Panc1 (cell line): ENCODE results near the gene FXYD3. TPM values are rescaled to one million over a fixed set of nuclear protein-coding genes. Genes with fewer than 3 reads are reported as not detected.

Source experiments
- ATAC-seq: fragments of 200-7000 bp; cut with Tn5 transposase; 2 replicates; pipeline ENCODE4 v1.9.1; 2020; ENCODE audit warnings: mild to moderate bottlenecking, moderate library complexity
- BruUV-seq: library from RNA; stranded (reverse); fragments of 400-500 nt; replicated peaks from 2 replicates; lab custom pipeline; 2021; lab: Mats Ljungman, UMichigan
- CTCF ChIA-PET: fragments of 300-600 bp; sonication (Branson Sonifier 250); formaldehyde crosslinking; loops from one replicate; lab custom pipeline; 2022; ENCODE audit warnings: antibody characterized with exemption; lab: Charles Lee
- POLR2A ChIA-PET: fragments of 300-600 bp; sonication (Branson Sonifier 250); formaldehyde crosslinking; loops from one replicate; lab custom pipeline; 2022; ENCODE audit warnings: antibody characterized with exemption; lab: Charles Lee
- DNase-seq: peaks from one replicate; pipeline ENCODE4 v3.0.0-alpha.2; 2010; ENCODE audit warnings: low read depth, low spot score
- H3K27ac ChIP-seq: 2 replicates; pipeline ENCODE4 v1.5.1; 2011; ENCODE audit warnings: mild to moderate bottlenecking, low read length, inconsistent platforms
- H3K27me3 ChIP-seq: fragments of 200-500 bp; sonication (Bioruptor generic); 2 replicates; pipeline ENCODE4 v1.6.0; 2014; ENCODE audit warnings: low read length, inconsistent platforms; ENCODE audit not compliant: control insufficient read depth, insufficient read depth
- H3K36me3 ChIP-seq: fragments of 200-500 bp; sonication (Bioruptor generic); 2 replicates; pipeline ENCODE4 v1.5.1; 2014; ENCODE audit warnings: inconsistent platforms, mild to moderate bottlenecking, low read length, moderate library complexity; ENCODE audit not compliant: control insufficient read depth, insufficient read depth
- H3K4me1 ChIP-seq: 2 replicates; pipeline ENCODE4 v1.5.1; 2011; ENCODE audit warnings: inconsistent platforms, mild to moderate bottlenecking, low read length, moderate library complexity; ENCODE audit not compliant: control insufficient read depth, insufficient read depth
- H3K4me3 ChIP-seq, 2 experiments: 2 replicates each; pipeline ENCODE4 v1.5.1; 2011 to 2012; ENCODE audit warnings: low read depth in 2 of 2, low read length in 2 of 2, mild to moderate bottlenecking in 2 of 2, inconsistent platforms in 1 of 2, moderate library complexity in 1 of 2
- H3K9me3 ChIP-seq: fragments of 200-500 bp; sonication (Bioruptor generic); 2 replicates; pipeline ENCODE4 v1.5.1; 2014; ENCODE audit warnings: low read depth, mild to moderate bottlenecking, inconsistent platforms, low read length, moderate library complexity; ENCODE audit not compliant: control insufficient read depth, insufficient read depth
- CTCF ChIP-seq: fragments of 450-650 bp; IDR thresholded peaks from 2 replicates; pipeline ENCODE4 v1.5.1; 2017; ENCODE audit warnings: mild to moderate bottlenecking
- POLR2AphosphoS5 ChIP-seq: IDR thresholded peaks from 2 replicates; pipeline ENCODE4 v1.6.1; 2012; ENCODE audit warnings: mild to moderate bottlenecking, low read depth, low read length, moderate library complexity
- REST ChIP-seq, 2 experiments: IDR thresholded peaks; 2 replicates each; pipeline ENCODE4 v1.6.1; 2011 to 2012; ENCODE audit warnings: low read depth in 2 of 2, control low read depth in 1 of 2, low read length in 1 of 2, mild to moderate bottlenecking in 1 of 2, moderate library complexity in 1 of 2; ENCODE audit not compliant: insufficient read depth in 1 of 2
- SIN3A ChIP-seq: IDR thresholded peaks from 2 replicates; pipeline ENCODE4 v1.6.1; 2012; ENCODE audit warnings: low read depth, mild to moderate bottlenecking, low read length, moderate library complexity, borderline replicate concordance; ENCODE audit not compliant: insufficient read depth
- TCF7L2 ChIP-seq: IDR thresholded peaks from 2 replicates; pipeline ENCODE4 v1.6.1; 2011; ENCODE audit warnings: mild to moderate bottlenecking, low read depth, low read length, inconsistent platforms
- in situ Hi-C: cut with HindIII; loops from 2 replicates; pipeline ENCODE4 v1.10.0; 2016; ENCODE audit warnings: low sequenced_read_pairs, low pct_unique_long_range_greater_than_20kb
- intact Hi-C: fragments of 100-400 bp; cut with micrococcal nuclease; formaldehyde crosslinking; loops from one replicate; pipeline ENCODE4 v1.10.0; 2022; ENCODE audit not compliant: unreplicated experiment
- total RNA-seq: library from RNA; stranded (reverse); gene quantifications from one replicate; pipeline ENCODE4 v1.2.1, GENCODE V29; 2021; ENCODE audit not compliant: unreplicated experiment

FXYD3 gene
- total RNA-seq, 1 experiment from 2014 or later = not detected

GRCh38 chr19:35133826-35134225, 18.2 kb downstream of the FXYD3 start:
- Histone ChIP-seq H3K27me3 (no peaks in the 10 kb centered on the region), H3K27ac (no peak overlapping the region), H3K36me3 (no peaks in the 10 kb centered on the region), H3K4me3 (no peak overlapping the region), H3K4me1 (peaks cover 5% of the 10 kb centered on the region; the same call in 1 of the 2 replicates), H3K9me3 (no peaks in the 10 kb centered on the region)
- in situ Hi-C loops = no loop called here
- TF ChIP-seq CTCF (no peak), SIN3A (no peak), REST (IDR thresholded peaks at IDR 0.05; ENCODE audit: insufficient read depth in 1 of 2, low read depth in 2 of 2, low read length in 1 of 2) (no peak), TCF7L2 (no peak), POLR2AphosphoS5 (no peak)
- DNase-seq (no peak), ATAC-seq (no peak)
- intact Hi-C loops = no loop called here
- CTCF ChIA-PET = no interaction called here
- no TSS peak for BruUV-seq
- POLR2A ChIA-PET = no interaction called here

GRCh38 chr19:35134601-35135242, 19.1 kb downstream of the FXYD3 start, which contains the start of gene LGI4:
Gene LGI4, minus strand, starts transcription at chr19:35135059. Its CDS starts 379 bp downstream, at chr19:35134680.
- no peak within 1 kb of the TSS for H3K4me3 ChIP-seq
- POLR2A ChIA-PET = no interaction called here
- in situ Hi-C loops = no loop called here

More at GRCh38 chr19:35134601-35135242, 19.1 kb downstream of the FXYD3 start, which contains the start of gene LGI4:
- CTCF ChIA-PET = interaction anchor here (0.6 to 1.7 kb wide), 6 partner anchors 10 to 266 kb away, joined by 3 to 7 read pairs (median 4); no protein-coding TSS in a partner anchor
- no peak for TF ChIP-seq TCF7L2
- no peak for TF ChIP-seq POLR2AphosphoS5
- no peak for TF ChIP-seq CTCF
- intact Hi-C loops = loop anchor here (5.0 kb wide), 1 partner anchor 67 kb away; no protein-coding TSS in a partner anchor
- H3K9me3 ChIP-seq = no peaks in the 10 kb centered on the region
- H3K4me1 ChIP-seq = peaks cover 5% of the 10 kb centered on the region; the same call in 1 of the 2 replicates
- DNase-seq = no peak
- ATAC-seq = no peak
- no TSS peak for BruUV-seq
- no peaks in the 10 kb centered on the region for H3K27me3 ChIP-seq
- no peak within 1 kb of the TSS for H3K27ac ChIP-seq
- H3K36me3 ChIP-seq = no peaks in the 10 kb centered on the region
